Lower leg skin (tissue), 4 donors: ENCODE results near the gene C1orf35. TPM values are rescaled to one million over a fixed set of nuclear protein-coding genes. Genes with fewer than 3 reads are reported as not detected.

Source experiments
- DNase-seq, 2 donors: peaks; one replicate each; pipeline ENCODE4 v3.0.0-alpha.2; 2019; ENCODE audit warnings: low spot score in 2 of 2
- H3K4me3 ChIP-seq: fragments of 200-600 bp; sonication (generic); 2 replicates; pipeline ENCODE4 v1.5.1; 2017; ENCODE audit warnings: mild to moderate bottlenecking, low read depth; ENCODE audit not compliant: poor library complexity, severe bottlenecking
- CTCF ChIP-seq, 3 donors: fragments of 450-650 bp; IDR thresholded peaks; one replicate each; pipeline ENCODE4 v1.5.1; 2016; ENCODE audit warnings: antibody characterized with exemption in 3 of 3, mild to moderate bottlenecking in 3 of 3, moderate library complexity in 2 of 3
- POLR2A ChIP-seq, 2 donors: fragments of 450-650 bp; IDR thresholded peaks; one replicate each; pipeline ENCODE4 v1.6.1; 2016 to 2017; ENCODE audit warnings: antibody characterized with exemption in 2 of 2, mild to moderate bottlenecking in 1 of 2, moderate library complexity in 1 of 2
- WGBS, 2 donors: methylation state at CpG; one replicate each; pipeline ENCODE4 v1.1.5; 2018; 5-methylcytosine and 5-hydroxymethylcytosine counted together
- intact Hi-C: fragments of 100-400 bp; cut with DNase I; formaldehyde crosslinking; loops from one replicate; pipeline ENCODE4 v1.15.0; 2023; ENCODE audit warnings: low total_unique reads
- total RNA-seq, 4 donors: library from RNA; depleted of rRNA; stranded (reverse); fragments of >200 nt; gene quantifications; one replicate each; pipeline ENCODE4 v1.1.0, GENCODE V29; 2016

The C1orf35 gene
- total RNA-seq, 4 donors from 2014 or later: 16.9 to 37.0 (median 31.3) TPM

GRCh38 chr1:228073061-228073856, 29.9 kb downstream of the C1orf35 start:
- peak in 1 of 2 donors; percentile 74 for DNase-seq
- TF ChIP-seq POLR2A (IDR thresholded peaks at IDR 0.05): no peak
- intact Hi-C loops: no loop called here
- 59 to 62% methylated on average over 22 to 23 of the region's 23 CpGs for WGBS, 2 donors
- H3K4me3 ChIP-seq: no peak overlapping the region

- DNase-seq: peak in 1 of 2 donors; percentile 75
- 39 to 60% methylated on average over 3 of the region's 5 CpGs for WGBS, 2 donors
- no peak overlapping the region for H3K4me3 ChIP-seq
- TF ChIP-seq CTCF (IDR thresholded peaks at IDR 0.05) (no peak), POLR2A (IDR thresholded peaks at IDR 0.05) (no peak)
- intact Hi-C loops: no loop called here
Measured at GRCh38 chr1:228072658-228073043, 30.5 kb downstream of the C1orf35 start.

GRCh38 chr1:228071839-228072657, 31.1 kb downstream of the C1orf35 start:
- intact Hi-C loops: no loop called here
- WGBS, 2 donors: 62 to 64% methylated on average over 7 of the region's 7 CpGs
- TF ChIP-seq CTCF (IDR thresholded peaks at IDR 0.05): no peak
- TF ChIP-seq POLR2A (IDR thresholded peaks at IDR 0.05): no peak
- DNase-seq: peak in 1 of 2 donors; percentile 72
- H3K4me3 ChIP-seq: no peak overlapping the region

GRCh38 chr1:228070851-228071250, 32.3 kb downstream of the C1orf35 start:
- H3K4me3 ChIP-seq: no peak overlapping the region
- no peak for TF ChIP-seq POLR2A (IDR thresholded peaks at IDR 0.05)
- no peak for TF ChIP-seq CTCF (IDR thresholded peaks at IDR 0.05)
- intact Hi-C loops: no loop called here
- no peak for DNase-seq
- 67 to 72% methylated on average over 3 of the region's 3 CpGs for WGBS, 2 donors

GRCh38 chr1:228070173-228070572, 33.0 kb downstream of the C1orf35 start:
- no peak overlapping the region for H3K4me3 ChIP-seq
- WGBS, 2 donors: 58 to 73% methylated on average over 2 of the region's 2 CpGs
- no peak for TF ChIP-seq CTCF (IDR thresholded peaks at IDR 0.05)
- no peak for TF ChIP-seq POLR2A (IDR thresholded peaks at IDR 0.05)
- DNase-seq: no peak
- intact Hi-C loops: no loop called here

- WGBS, 2 donors: 70 to 85% methylated on average over 7 of the region's 7 CpGs
Measured at GRCh38 chr1:228068359-228068758, 34.8 kb downstream of the C1orf35 start.

More at GRCh38 chr1:228068359-228068758, 34.8 kb downstream of the C1orf35 start:
- no peak for DNase-seq
- no peak overlapping the region for H3K4me3 ChIP-seq
- TF ChIP-seq CTCF (IDR thresholded peaks at IDR 0.05) (no peak), POLR2A (IDR thresholded peaks at IDR 0.05) (no peak)
- intact Hi-C loops: no loop called here
